Mesenchymal stem cell (in vitro differentiated cells and primary cell): Measurements from ENCODE around the gene CHCHD6.

Experiments
- DNase-seq: peaks from one replicate; pipeline ENCODE4 v3.0.0-alpha.2; 2013
- H2AFZ ChIP-seq: one replicate; pipeline ENCODE4 v1.6.1; 2013; ENCODE audit warnings: low read depth, mild to moderate bottlenecking, control low read depth, inconsistent platforms, low read length, moderate library complexity
- H2AK5ac ChIP-seq: 2 replicates; pipeline ENCODE4 v1.6.1; 2013; ENCODE audit warnings: low read length, moderate library complexity, mild to moderate bottlenecking, inconsistent platforms; ENCODE audit not compliant: severe bottlenecking
- H2BK120ac ChIP-seq: one replicate; pipeline ENCODE4 v1.6.1; 2013; ENCODE audit warnings: low read depth, mild to moderate bottlenecking, inconsistent platforms, low read length, moderate library complexity
- H2BK12ac ChIP-seq, 2 experiments: one replicate each; pipeline ENCODE4 v1.6.1; 2013; ENCODE audit warnings: inconsistent platforms in 2 of 2, low read length in 2 of 2, mild to moderate bottlenecking in 2 of 2, moderate library complexity in 2 of 2, control low read depth in 1 of 2
- H2BK15ac ChIP-seq: one replicate; pipeline ENCODE4 v1.6.1; 2013; ENCODE audit warnings: mild to moderate bottlenecking, low read depth, inconsistent platforms; ENCODE audit not compliant: poor library complexity, severe bottlenecking
- H2BK5ac ChIP-seq: 2 replicates; pipeline ENCODE4 v1.6.1; 2013; ENCODE audit warnings: low read depth, mild to moderate bottlenecking, low read length, control low read depth, inconsistent platforms; ENCODE audit not compliant: poor library complexity, severe bottlenecking
- H3K14ac ChIP-seq, 2 experiments: one replicate each; pipeline ENCODE4 v1.6.1; 2013; ENCODE audit warnings: inconsistent platforms in 2 of 2, low read length in 2 of 2, control low read depth in 1 of 2, mild to moderate bottlenecking in 1 of 2, moderate library complexity in 1 of 2
- H3K18ac ChIP-seq, 2 experiments: one replicate each; pipeline ENCODE4 v1.6.1; 2013; ENCODE audit warnings: inconsistent platforms in 2 of 2, low read length in 2 of 2, control low read depth in 1 of 2, low read depth in 1 of 2, mild to moderate bottlenecking in 1 of 2
- H3K23ac ChIP-seq, 2 experiments: one replicate each; pipeline ENCODE4 v1.6.1; 2013; ENCODE audit warnings: inconsistent platforms in 2 of 2, low read length in 2 of 2, mild to moderate bottlenecking in 2 of 2, moderate library complexity in 2 of 2, control low read depth in 1 of 2
- H3K27ac ChIP-seq: 2 replicates; pipeline ENCODE4 v1.5.1; 2013; ENCODE audit warnings: mild to moderate bottlenecking, moderate library complexity, low read length, control low read depth, inconsistent platforms; ENCODE audit not compliant: poor library complexity, severe bottlenecking
- H3K27me3 ChIP-seq, 2 experiments: 2 replicates each; pipeline versions ENCODE4 v1.6.1 to v1.7.0; 2013; ENCODE audit warnings: low read length in 2 of 2, mild to moderate bottlenecking in 2 of 2, moderate library complexity in 2 of 2, control low read depth in 1 of 2, inconsistent platforms in 1 of 2; ENCODE audit not compliant: control insufficient read depth in 1 of 2, insufficient read depth in 1 of 2
- H3K36me3 ChIP-seq, 2 experiments: 2 replicates each; pipeline versions ENCODE4 v1.6.1 to v1.7.0; 2013; ENCODE audit warnings: low read length in 2 of 2, control low read depth in 1 of 2, inconsistent platforms in 1 of 2, low read depth in 1 of 2, mild to moderate bottlenecking in 1 of 2; ENCODE audit not compliant: insufficient read depth in 2 of 2, control insufficient read depth in 1 of 2
- H3K4ac ChIP-seq, 2 experiments: one replicate each; pipeline ENCODE4 v1.6.1; 2013; ENCODE audit warnings: inconsistent platforms in 2 of 2, low read length in 2 of 2, mild to moderate bottlenecking in 2 of 2, moderate library complexity in 2 of 2, control low read depth in 1 of 2, low read depth in 1 of 2
- H3K4me1 ChIP-seq: 2 replicates; pipeline ENCODE4 v1.6.1; 2013; ENCODE audit warnings: low read depth, low read length, control low read depth; ENCODE audit not compliant: control insufficient read depth, insufficient read depth
- H3K4me2 ChIP-seq: 2 replicates; pipeline ENCODE4 v1.6.1; 2013; ENCODE audit warnings: low read length, mild to moderate bottlenecking, inconsistent platforms; ENCODE audit not compliant: poor library complexity, severe bottlenecking
- H3K4me3 ChIP-seq, 2 experiments: 2 replicates each; pipeline versions ENCODE4 v1.5.1 to v1.7.0; 2013; ENCODE audit warnings: low read length in 2 of 2, mild to moderate bottlenecking in 2 of 2, control low read depth in 1 of 2, low read depth in 1 of 2; ENCODE audit not compliant: insufficient read depth in 1 of 2
- H3K79me1 ChIP-seq: replicated peaks from 2 replicates; pipeline ENCODE4 v1.6.1; 2013; ENCODE audit warnings: mild to moderate bottlenecking, control low read depth, low read length, inconsistent platforms; ENCODE audit not compliant: poor library complexity, severe bottlenecking
- H3K9ac ChIP-seq: 2 replicates; pipeline ENCODE4 v1.7.0; 2013; ENCODE audit warnings: mild to moderate bottlenecking, low read length, moderate library complexity
- H3K9me3 ChIP-seq: 2 replicates; pipeline ENCODE4 v1.7.0; 2013; ENCODE audit warnings: mild to moderate bottlenecking, low read length; ENCODE audit not compliant: control insufficient read depth
- H4K8ac ChIP-seq: one replicate; pipeline ENCODE4 v1.6.1; 2013; ENCODE audit warnings: inconsistent platforms, mild to moderate bottlenecking, low read length, moderate library complexity
- H4K91ac ChIP-seq: one replicate; pipeline ENCODE4 v1.6.1; 2013; ENCODE audit warnings: mild to moderate bottlenecking, low read length, inconsistent platforms
- WGBS: methylation state at CpG from one replicate; pipeline ENCODE4 v1.1.7; 2013; ENCODE audit warnings: mixed read lengths; 5-methylcytosine and 5-hydroxymethylcytosine counted together

CHCHD6 gene

GRCh38 chr3:126855374-126855773, 151.3 kb downstream of the CHCHD6 start:
- no peak for DNase-seq
- H4K8ac ChIP-seq, result no peak overlapping the region
- no peak overlapping the region for H3K4me2 ChIP-seq
- no peak overlapping the region for H3K4ac ChIP-seq
- no peak overlapping the region for H2BK15ac ChIP-seq
- H3K14ac ChIP-seq, result no peak overlapping the region
- H2BK12ac ChIP-seq, result no peak overlapping the region
- no peak overlapping the region for H2BK120ac ChIP-seq
- H2AFZ ChIP-seq, result no peak overlapping the region
- H3K4me1 ChIP-seq, result peaks cover 31% of the 10 kb centered on the region
- H3K23ac ChIP-seq, result no peak overlapping the region
- H3K79me1 ChIP-seq, result peaks cover 6% of the 10 kb centered on the region
- H3K36me3 ChIP-seq, result peaks cover 0 to 2% of the 10 kb centered on the region in 2 experiments
- no peaks in the 10 kb centered on the region for H3K27me3 ChIP-seq
- H3K9ac ChIP-seq, result no peak overlapping the region
- no peak overlapping the region for H3K27ac ChIP-seq
- no peak overlapping the region for H3K18ac ChIP-seq
- no peak overlapping the region for H2BK5ac ChIP-seq
- no peaks in the 10 kb centered on the region for H3K9me3 ChIP-seq
- WGBS, result 95% methylated on average over 4 of the region's 4 CpGs
- no peak overlapping the region for H4K91ac ChIP-seq
- H3K4me3 ChIP-seq, result no peak overlapping the region
- no peak overlapping the region for H2AK5ac ChIP-seq

GRCh38 chr3:126857928-126858327, 153.9 kb downstream of the CHCHD6 start:
- Histone ChIP-seq H3K9ac (no peak overlapping the region), H3K18ac (no peak overlapping the region), H2AK5ac (peak overlapping the region; percentile 29), H3K9me3 (no peaks in the 10 kb centered on the region), H3K4me3 (no peak overlapping the region), H3K4me1 (peaks cover 15% of the 10 kb centered on the region), H2AFZ (no peak overlapping the region), H3K79me1 (peaks cover 6% of the 10 kb centered on the region), H4K8ac (no peak overlapping the region), H3K14ac (no peak overlapping the region), H3K27me3 (no peaks in the 10 kb centered on the region), H3K23ac (no peak overlapping the region), H2BK120ac (no peak overlapping the region), H3K27ac (no peak overlapping the region), H2BK5ac (no peak overlapping the region), H2BK15ac (no peak overlapping the region), H3K4me2 (no peak overlapping the region), H3K36me3 (peaks cover 0 to 2% of the 10 kb centered on the region in 2 experiments), H4K91ac (no peak overlapping the region), H2BK12ac (no peak overlapping the region), H3K4ac (no peak overlapping the region)
- DNase-seq, result no peak
- 97% methylated on average over 6 of the region's 6 CpGs for WGBS

- no peak overlapping the region for H2BK12ac ChIP-seq
- H3K18ac ChIP-seq, result no peak overlapping the region
- peaks cover 15% of the 10 kb centered on the region for H3K4me1 ChIP-seq
- peak overlapping the region; percentile 47 for H2AK5ac ChIP-seq
- no peak overlapping the region for H4K8ac ChIP-seq
- no peaks in the 10 kb centered on the region for H3K27me3 ChIP-seq
- H3K14ac ChIP-seq, result no peak overlapping the region
- peak overlapping the region; percentile 57 for H3K27ac ChIP-seq
- H2BK15ac ChIP-seq, result no peak overlapping the region
- no peak overlapping the region for H3K23ac ChIP-seq
- no peak overlapping the region for H2BK5ac ChIP-seq
- no peak overlapping the region for H4K91ac ChIP-seq
- WGBS, result 93% methylated on average over 11 of the region's 11 CpGs
- no peak for DNase-seq
- no peak overlapping the region for H2BK120ac ChIP-seq
- H2AFZ ChIP-seq, result no peak overlapping the region
- H3K4me3 ChIP-seq, result no peak overlapping the region
- H3K9ac ChIP-seq, result no peak overlapping the region
- H3K4me2 ChIP-seq, result no peak overlapping the region
- H3K79me1 ChIP-seq, result peaks cover 6% of the 10 kb centered on the region
- H3K36me3 ChIP-seq, result peaks cover 0 to 2% of the 10 kb centered on the region in 2 experiments
- H3K9me3 ChIP-seq, result no peaks in the 10 kb centered on the region
- H3K4ac ChIP-seq, result no peak overlapping the region
These were observed 154.4 kb downstream of the CHCHD6 start for GRCh38 chr3:126858401-126858800.

- Histone ChIP-seq H2BK15ac (no peak overlapping the region), H3K27me3 (no peaks in the 10 kb centered on the region), H2AK5ac (no peak overlapping the region), H3K23ac (no peak overlapping the region), H2BK5ac (no peak overlapping the region), H3K14ac (no peak overlapping the region), H4K8ac (no peak overlapping the region), H3K18ac (no peak overlapping the region), H3K4me3 (no peak overlapping the region), H3K9me3 (no peaks in the 10 kb centered on the region), H3K36me3 (peaks cover 0 to 2% of the 10 kb centered on the region in 2 experiments), H2BK120ac (no peak overlapping the region), H3K4me1 (peaks cover 15% of the 10 kb centered on the region), H4K91ac (no peak overlapping the region), H2BK12ac (no peak overlapping the region), H3K27ac (peak overlapping the region; percentile 57), H3K9ac (no peak overlapping the region), H3K4ac (no peak overlapping the region), H3K4me2 (no peak overlapping the region), H3K79me1 (peaks cover 6% of the 10 kb centered on the region), H2AFZ (no peak overlapping the region)
- DNase-seq, result peak; percentile 90
- 28% methylated on average over 10 of the region's 10 CpGs for WGBS
These were observed 154.8 kb downstream of the CHCHD6 start for GRCh38 chr3:126858887-126859286.
